CD14-positive monocyte (primary cell): Measurements from ENCODE around the gene CIRBP. TPM values are rescaled to one million over a fixed set of nuclear protein-coding genes. Genes with fewer than 3 reads are reported as not detected.

Experiments used
- DNase-seq, 3 donors: peaks; one replicate each; pipeline ENCODE4 v3.0.0-alpha.2; 2011 to 2022
- H2AFZ ChIP-seq: 2 replicates; pipeline ENCODE4 v1.6.0; 2012; ENCODE audit warnings: mild to moderate bottlenecking, low read depth, low read length, inconsistent platforms; ENCODE audit not compliant: insufficient read depth, poor library complexity, severe bottlenecking
- H3K27ac ChIP-seq, 2 donors: 1 replicate in 1 of 2; 2 replicates in 1 of 2; pipeline ENCODE4 v1.5.1; 2012 to 2013; ENCODE audit warnings: low read length in 2 of 2, control low read depth in 1 of 2, inconsistent platforms in 1 of 2, low read depth in 1 of 2, mild to moderate bottlenecking in 1 of 2
- H3K27me3 ChIP-seq, 2 donors: one replicate each; pipeline versions ENCODE4 v1.6.0 to v1.6.1; 2011 to 2013; ENCODE audit warnings: low read length in 2 of 2; ENCODE audit not compliant: control insufficient read depth in 2 of 2, insufficient read depth in 2 of 2
- H3K36me3 ChIP-seq, 2 donors: replicated peaks in 1 of 2; 1 replicate in 1 of 2; 2 replicates in 1 of 2; pipeline versions ENCODE4 v1.5.1 to v1.6.1; 2012 to 2013; ENCODE audit warnings: low read length in 2 of 2, control low read depth in 1 of 2, inconsistent platforms in 1 of 2, mild to moderate bottlenecking in 1 of 2; ENCODE audit not compliant: insufficient read depth in 2 of 2, control insufficient read depth in 1 of 2
- H3K4me1 ChIP-seq, 2 donors: 1 replicate in 1 of 2; 2 replicates in 1 of 2; pipeline versions ENCODE4 v1.5.1 to v1.6.1; 2012 to 2013; ENCODE audit warnings: low read length in 2 of 2, control low read depth in 1 of 2, inconsistent platforms in 1 of 2, mild to moderate bottlenecking in 1 of 2, moderate library complexity in 1 of 2; ENCODE audit not compliant: insufficient read depth in 2 of 2, control insufficient read depth in 1 of 2
- H3K4me2 ChIP-seq: replicated peaks from 2 replicates; pipeline ENCODE3; 2012; ENCODE audit warnings: low read length, moderate library complexity, mild to moderate bottlenecking; ENCODE audit not compliant: poor library complexity, severe bottlenecking; ENCODE audit errors: extremely low read depth
- H3K4me3 ChIP-seq, 3 experiments: fragments of 200-600 bp in 1 of 3; sonication (generic) in 1 of 3; replicated peaks in 1 of 3; 1 replicate in 2 of 3; 2 replicates in 1 of 3; pipeline ENCODE4 v1.5.1; 2011 to 2013; ENCODE audit warnings: low read length in 3 of 3, mild to moderate bottlenecking in 3 of 3, control low read depth in 2 of 3, low read depth in 2 of 3, inconsistent platforms in 1 of 3, moderate library complexity in 1 of 3
- H3K79me2 ChIP-seq: 2 replicates; pipeline ENCODE4 v1.6.0; 2012; ENCODE audit warnings: mild to moderate bottlenecking, control low read depth, inconsistent platforms, low read length, moderate library complexity; ENCODE audit not compliant: insufficient read depth
- H3K9ac ChIP-seq: 2 replicates; pipeline ENCODE4 v1.6.0; 2017; ENCODE audit warnings: low read length, mild to moderate bottlenecking; ENCODE audit not compliant: insufficient read depth, poor library complexity, severe bottlenecking
- H3K9me3 ChIP-seq, 2 donors: replicated peaks in 1 of 2; 1 replicate in 1 of 2; 2 replicates in 1 of 2; pipeline versions ENCODE4 v1.5.1 to v1.6.1; 2012 to 2013; ENCODE audit warnings: low read length in 2 of 2, control low read depth in 1 of 2; ENCODE audit not compliant: control insufficient read depth in 1 of 2, insufficient read depth in 1 of 2
- H4K20me1 ChIP-seq: 2 replicates; pipeline ENCODE4 v1.6.0; 2012; ENCODE audit warnings: mild to moderate bottlenecking, low read length, control low read depth, moderate library complexity; ENCODE audit not compliant: insufficient read depth
- H3K27ac Mint-ChIP-seq, 7 donors: one replicate each; pipeline ENCODE4 v1.8.0; 2020; ENCODE audit warnings: mild to moderate bottlenecking in 7 of 7, mixed read lengths in 7 of 7, moderate library complexity in 6 of 7, inconsistent platforms in 2 of 7
- H3K27me3 Mint-ChIP-seq, 3 donors: one replicate each; pipeline ENCODE4 v1.8.0; 2021 to 2022; ENCODE audit warnings: low read depth in 3 of 3, mild to moderate bottlenecking in 3 of 3, mixed read lengths in 3 of 3, moderate library complexity in 3 of 3, inconsistent platforms in 1 of 3
- H3K36me3 Mint-ChIP-seq, 2 donors: one replicate each; pipeline ENCODE4 v1.8.0; 2020; ENCODE audit warnings: mixed read lengths in 2 of 2, inconsistent platforms in 1 of 2, mild to moderate bottlenecking in 1 of 2
- H3K4me1 Mint-ChIP-seq: one replicate; pipeline ENCODE4 v1.8.0; 2020; ENCODE audit warnings: mild to moderate bottlenecking, mixed read lengths
- H3K4me3 Mint-ChIP-seq, 2 donors: one replicate each; pipeline ENCODE4 v1.8.0; 2020; ENCODE audit warnings: mild to moderate bottlenecking in 2 of 2, mixed read lengths in 2 of 2, moderate library complexity in 1 of 2
- H3K9me3 Mint-ChIP-seq, 7 donors: one replicate each; pipeline ENCODE4 v1.8.0; 2020 to 2022; ENCODE audit warnings: mixed read lengths in 7 of 7, mild to moderate bottlenecking in 6 of 7, moderate library complexity in 6 of 7, inconsistent platforms in 2 of 7
- CTCF ChIP-seq: fragments of 200-600 bp; IDR thresholded peaks from one replicate; pipeline ENCODE4 v1.8.0; 2022; ENCODE audit warnings: antibody characterized with exemption, mild to moderate bottlenecking
- WGBS: methylation state at CpG from one replicate; pipeline ENCODE4 v1.1.5; 2013; ENCODE audit warnings: missing lambda C conversion rate; ENCODE audit not compliant: insufficient coverage; 5-methylcytosine and 5-hydroxymethylcytosine counted together
- intact Hi-C, 2 donors: fragments of 100-400 bp; cut with micrococcal nuclease; formaldehyde crosslinking; loops; one replicate each; pipeline versions ENCODE4 v1.15.0 to v1.15.1; 2023
- polyA plus RNA-seq, 3 donors: library from polyadenylated mRNA; depleted of rRNA in 1 of 3; unstranded in 2 of 3; stranded (reverse) in 1 of 3; fragments of 300-500 nt in 2 of 3; fragments of >200 nt in 1 of 3; fragmentation: Illumina TruSeq in 2 of 3; gene quantifications; 1 replicate in 2 of 3; 2 replicates in 1 of 3; pipeline ENCODE4 v1.2.3, GENCODE V29; 2012 to 2021

Gene CIRBP
- polyA plus RNA-seq, 3 donors, result 39.6 to 600 (median 51.1) TPM

- peak overlapping the region; percentile 69 for H3K4me2 ChIP-seq
- peaks cover 0 to 12% (median 2%) of the 10 kb centered on the region in 7 donors for H3K9me3 Mint-ChIP-seq
- peak overlapping the region; percentile 53 for H2AFZ ChIP-seq
- H3K9me3 ChIP-seq, result no peaks in the 10 kb centered on the region
- H3K4me1 Mint-ChIP-seq, result peaks cover 31% of the 10 kb centered on the region
- H3K79me2 ChIP-seq, result peaks cover 5% of the 10 kb centered on the region
- WGBS, result under 1% methylated on average over 57 of the region's 60 CpGs
- peaks cover 3 to 11% of the 10 kb centered on the region in 2 donors for H3K36me3 Mint-ChIP-seq
- H3K36me3 ChIP-seq, result no peaks in the 10 kb centered on the region
- H3K9ac ChIP-seq, result peak overlapping the region; percentile 15
- peaks cover 28 to 42% of the 10 kb centered on the region in 2 donors for H3K4me1 ChIP-seq
- DNase-seq, result no peak
- peaks cover 16% of the 10 kb centered on the region for H4K20me1 ChIP-seq
- no peak for TF ChIP-seq CTCF
- intact Hi-C loops, result loop anchor here in 1 of 2 donors (5.0 kb wide), 1 partner anchor 35 kb away; no protein-coding TSS in a partner anchor
- H3K27me3 Mint-ChIP-seq, result peaks cover 33 to 56% (median 38%) of the 10 kb centered on the region in 3 donors
- no peak overlapping the region for H3K27ac ChIP-seq
- H3K4me3 ChIP-seq, result peak overlapping the region in 1 of 3 experiments; percentile 57
- H3K27me3 ChIP-seq, result peaks cover 11 to 43% of the 10 kb centered on the region in 2 donors
- H3K4me3 Mint-ChIP-seq, result peak overlapping the region; percentile 31 to 63
- H3K27ac Mint-ChIP-seq, result no peak overlapping the region
These were observed 32.0 kb upstream of the CIRBP start for GRCh38 chr19:1237027-1237659.

GRCh38 chr19:1237754-1238368 is 31.3 kb upstream of the CIRBP start, which contains the start of gene CBARP:
CBARP (minus strand) TSS chr19:1238005; CDS start chr19:1236100, 1,905 bp downstream.
- no peak for TF ChIP-seq CTCF
- Histone ChIP-seq H3K36me3 (no peaks in the 10 kb centered on the region), H3K4me1 (peaks cover 35 to 49% of the 10 kb centered on the region in 2 donors), H4K20me1 (peaks cover 20% of the 10 kb centered on the region), H3K79me2 (peaks cover 12% of the 10 kb centered on the region), H2AFZ (peak within 1 kb of the TSS; percentile 53), H3K27ac (no peak within 1 kb of the TSS), H3K27me3 (peaks cover 11 to 43% of the 10 kb centered on the region in 2 donors), H3K4me2 (peak within 1 kb of the TSS; percentile 69), H3K9me3 (no peaks in the 10 kb centered on the region), H3K4me3 (peak within 1 kb of the TSS in 1 of 3 experiments; percentile 57), H3K9ac (peak within 1 kb of the TSS; percentile 15)
- DNase-seq, result peak in 1 of 3 donors; percentile 29
- Mint-ChIP-seq H3K9me3 (peaks cover 0 to 12% (median 2%) of the 10 kb centered on the region in 7 donors), H3K27ac (peak within 1 kb of the TSS in 5 of 7 donors; percentile 3 to 75 (median 41)), H3K27me3 (peaks cover 30 to 56% (median 38%) of the 10 kb centered on the region in 3 donors), H3K36me3 (peaks cover 3 to 11% of the 10 kb centered on the region in 2 donors), H3K4me1 (peaks cover 32% of the 10 kb centered on the region), H3K4me3 (peak within 1 kb of the TSS; percentile 73 to 89)
- under 1% methylated on average over 72 of the region's 87 CpGs for WGBS
- intact Hi-C loops, result loop anchor here in 1 of 2 donors (5.0 kb wide), 1 partner anchor 36 kb away; no protein-coding TSS in a partner anchor
